HG02571 (cell line): ENCODE data around the gene CDK11B.
"Not testable (repeated sequence)": the region's sequence is repeated elsewhere in the genome, so short reads cannot be mapped to it uniquely, and the experiment has no call there.

Source experiments
- ATAC-seq: cut with Tn5 transposase; IDR thresholded peaks from one replicate; pipeline ENCODE4 v1.9.1; 2021; ENCODE audit warnings: mild to moderate bottlenecking, moderate library complexity; ENCODE audit not compliant: unreplicated experiment

CDK11B gene

GRCh38 chr1:1658583-1659549 lies at the start of gene CDK11B:
Gene CDK11B (minus strand): TSS chr1:1659004. CDS start chr1:1657485, 1,519 bp downstream.
- peak; percentile 78 for ATAC-seq

DNA sequence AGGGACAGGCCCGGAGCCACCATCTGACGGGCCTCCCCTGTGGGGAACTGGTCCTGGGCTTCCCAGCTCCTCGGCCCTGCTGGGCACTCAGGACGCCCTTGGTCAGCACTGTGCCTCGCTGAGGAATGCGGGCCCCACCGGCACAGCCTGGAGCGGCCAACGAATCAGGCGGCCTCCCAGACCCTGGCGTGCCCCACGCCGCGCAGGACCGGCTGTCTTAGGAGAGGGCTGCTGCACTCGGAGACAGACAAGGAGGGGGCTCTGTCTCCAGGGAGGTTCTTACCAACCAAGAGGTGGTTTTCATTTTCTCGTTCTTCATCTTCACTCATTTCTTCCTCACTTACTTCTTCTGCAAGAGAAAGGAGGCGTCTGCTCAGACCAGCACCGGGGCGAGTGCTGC lies 49.1 kb upstream of the CDK11B start:
- ATAC-seq = not testable (repeated sequence)

DNA sequence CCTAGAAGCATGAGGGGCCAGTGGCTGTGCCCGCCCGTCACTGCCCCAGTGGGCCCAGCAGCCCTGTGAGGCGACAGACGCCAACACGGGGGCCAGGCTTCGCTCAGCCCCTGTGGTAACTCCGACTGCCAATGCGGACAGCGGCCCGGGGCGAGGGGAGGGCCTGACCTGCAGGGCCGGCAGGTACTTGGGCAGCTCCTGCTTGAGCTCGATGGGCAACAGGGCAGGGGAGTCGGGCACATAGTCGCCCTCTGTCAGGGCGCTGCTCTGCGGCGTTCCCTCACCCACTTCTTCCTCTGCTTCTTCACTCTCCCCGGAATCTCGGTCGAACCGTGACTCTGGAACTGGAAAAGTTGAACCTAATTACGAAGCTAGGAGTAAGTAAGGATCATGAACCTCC lies 48.4 kb upstream of the CDK11B start:
- ATAC-seq = not testable (repeated sequence)

GRCh38 chr1:1705623-1706022 lies 46.8 kb upstream of the CDK11B start:
- ATAC-seq = not testable (repeated sequence)

- not testable (repeated sequence) for ATAC-seq
Observed at GRCh38 chr1:1704284-1704957, 45.6 kb upstream of the CDK11B start.

DNA sequence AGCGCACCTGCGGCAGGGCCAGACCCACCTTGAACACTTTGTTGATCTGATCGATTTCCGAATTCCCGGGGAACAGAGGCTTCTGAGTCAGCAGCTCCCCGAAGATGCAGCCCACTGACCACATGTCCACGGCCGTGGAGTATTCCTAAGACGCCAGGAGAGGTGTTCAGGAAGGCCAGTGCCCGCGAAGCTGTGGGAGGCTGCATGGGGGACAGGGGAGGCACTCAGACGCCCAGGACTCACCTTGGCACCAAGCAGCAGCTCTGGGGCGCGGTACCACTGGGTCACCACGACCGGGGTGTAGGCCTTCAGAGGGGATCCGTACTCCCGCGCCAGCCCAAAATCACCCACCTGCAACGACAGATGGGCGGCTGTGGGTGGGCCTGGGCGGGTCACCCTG lies 45.0 kb upstream of the CDK11B start:
- ATAC-seq = no peak

- ATAC-seq = not testable (repeated sequence)
Observed at GRCh38 chr1:1702506-1702905, 43.7 kb upstream of the CDK11B start.

- ATAC-seq = not testable (repeated sequence)
Observed at GRCh38 chr1:1700557-1700956, 41.8 kb upstream of the CDK11B start.

DNA sequence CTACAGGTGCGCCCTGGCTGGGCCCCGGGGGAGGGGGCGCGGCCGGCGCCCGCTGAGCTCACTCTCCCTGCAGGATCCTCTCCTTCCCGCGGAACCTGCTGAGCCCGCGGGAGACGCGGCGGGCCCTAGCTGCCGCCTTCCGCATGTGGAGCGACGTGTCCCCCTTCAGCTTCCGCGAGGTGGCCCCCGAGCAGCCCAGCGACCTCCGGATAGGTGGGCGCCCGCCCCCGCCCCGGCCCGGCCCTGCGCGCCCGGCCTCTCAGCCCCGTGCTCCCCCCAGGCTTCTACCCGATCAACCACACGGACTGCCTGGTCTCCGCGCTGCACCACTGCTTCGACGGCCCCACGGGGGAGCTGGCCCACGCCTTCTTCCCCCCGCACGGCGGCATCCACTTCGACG lies 41.3 kb upstream of the CDK11B start:
- ATAC-seq = not testable (repeated sequence)

DNA sequence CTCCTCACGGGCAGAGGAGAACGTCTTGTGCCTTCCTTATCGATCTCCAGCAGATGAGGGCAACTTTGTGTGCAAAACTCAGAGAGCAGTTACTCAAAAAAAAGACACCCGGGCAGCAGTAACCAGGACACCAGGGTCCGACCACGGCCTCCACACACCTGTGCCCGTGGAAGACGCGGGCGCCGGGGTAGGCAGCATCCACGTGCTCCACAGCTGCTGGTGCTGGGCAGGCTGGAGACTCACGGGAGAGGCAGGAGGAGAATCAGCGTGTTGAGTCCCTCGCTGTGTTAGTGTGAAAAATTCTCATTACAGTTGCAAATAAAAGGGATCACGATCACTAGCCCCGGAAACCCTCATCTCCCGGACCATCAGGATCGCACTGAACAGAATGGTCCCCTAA lies 40.3 kb upstream of the CDK11B start:
- ATAC-seq = not testable (repeated sequence)

GRCh38 chr1:1697358-1698183 lies 38.8 kb upstream of the CDK11B start:
- ATAC-seq = not testable (repeated sequence)

DNA sequence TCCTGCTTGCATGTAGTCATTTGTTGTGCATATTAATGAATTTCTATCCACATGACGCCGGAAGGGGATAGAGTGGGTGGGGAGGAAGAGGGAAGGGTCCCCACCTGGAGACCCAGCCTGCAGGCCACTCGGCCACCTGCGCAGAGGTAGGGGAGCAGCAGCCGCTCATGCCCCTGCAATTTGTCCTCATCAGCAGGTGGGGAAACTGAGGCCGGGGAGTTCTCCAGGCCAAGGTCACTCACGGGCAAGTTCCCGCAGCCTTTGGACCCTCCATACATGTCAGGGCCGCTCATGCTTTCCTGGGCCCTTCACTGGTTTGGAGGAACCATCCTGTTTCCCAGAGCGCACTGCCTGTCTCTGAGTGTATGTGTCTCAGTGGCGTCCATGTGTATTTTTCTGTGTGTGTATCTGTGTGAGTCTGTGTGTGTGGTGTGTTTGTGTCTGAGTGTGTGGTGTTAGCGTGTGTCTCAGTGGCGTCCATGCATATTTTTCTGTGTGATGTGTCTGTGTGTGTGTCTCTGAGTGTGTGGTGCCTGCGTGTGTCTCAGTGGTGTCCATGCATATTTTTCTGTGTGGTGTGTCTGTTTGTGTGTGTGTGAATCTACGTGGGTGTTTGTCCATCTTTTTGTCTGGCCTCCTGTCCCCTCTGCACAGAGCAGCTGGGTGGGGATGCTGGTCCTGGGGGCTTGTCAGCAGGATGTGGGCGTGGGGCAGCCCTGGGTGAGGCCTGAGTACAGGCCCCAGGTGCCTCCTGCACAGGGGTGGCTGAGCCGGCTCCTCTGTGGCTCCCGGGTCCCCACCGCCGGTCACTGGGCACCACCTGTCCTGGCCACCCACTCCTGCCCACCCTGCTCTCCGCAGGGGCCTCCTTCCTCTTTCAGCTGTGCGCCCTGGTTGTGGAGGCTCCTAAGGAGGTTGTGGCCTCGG lies 37.9 kb upstream of the CDK11B start:
- not testable (repeated sequence) for ATAC-seq

GRCh38 chr1:1692714-1693647 lies 34.2 kb upstream of the CDK11B start, which contains the start of gene SLC35E2B:
Gene SLC35E2B (minus strand): TSS chr1:1692795. CDS start chr1:1676699, 16,096 bp downstream.
- ATAC-seq = peak; percentile 69

DNA sequence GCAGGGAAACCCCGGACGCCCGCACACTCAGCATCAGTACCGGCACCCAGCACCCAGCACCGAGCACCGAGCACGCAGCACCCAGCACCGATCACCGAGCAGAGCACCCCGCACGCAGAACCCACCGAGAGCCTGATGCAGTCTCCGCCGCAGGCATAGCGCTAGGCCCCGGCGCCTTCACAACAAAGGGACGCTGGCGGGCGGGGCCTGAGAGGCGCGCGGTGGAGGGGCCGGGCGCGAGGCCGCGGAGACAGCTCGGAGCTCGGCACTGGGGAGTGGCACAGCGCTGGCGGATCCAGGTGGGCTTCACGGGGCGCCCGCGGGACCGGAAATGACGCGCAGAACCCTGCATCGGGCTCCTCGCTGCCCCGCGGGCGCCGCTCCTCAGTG lies 33.5 kb upstream of the CDK11B start:
- not testable (repeated sequence) for ATAC-seq

DNA sequence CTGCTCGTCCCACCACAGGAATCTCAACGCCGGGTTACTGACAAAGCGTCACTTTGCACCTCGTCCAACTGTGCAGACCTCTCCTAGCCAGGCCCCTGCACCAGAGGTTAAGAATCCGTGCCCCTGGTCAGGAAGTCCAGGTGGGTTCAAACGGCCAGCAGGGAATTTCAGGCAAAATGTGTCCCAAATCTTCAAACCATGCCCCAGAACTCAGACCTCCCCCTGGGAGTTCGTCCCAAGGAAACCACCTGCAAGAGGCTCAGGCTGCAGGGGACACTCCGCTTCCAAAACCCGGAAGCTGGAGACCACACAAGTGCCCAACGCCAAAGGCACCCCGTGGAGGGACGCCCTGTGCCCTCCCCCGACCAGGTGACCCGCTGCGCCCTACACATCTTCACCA lies 32.6 kb upstream of the CDK11B start:
- ATAC-seq = not testable (repeated sequence)

GRCh38 chr1:1689526-1689925 lies 30.7 kb upstream of the CDK11B start:
- not testable (repeated sequence) for ATAC-seq

DNA sequence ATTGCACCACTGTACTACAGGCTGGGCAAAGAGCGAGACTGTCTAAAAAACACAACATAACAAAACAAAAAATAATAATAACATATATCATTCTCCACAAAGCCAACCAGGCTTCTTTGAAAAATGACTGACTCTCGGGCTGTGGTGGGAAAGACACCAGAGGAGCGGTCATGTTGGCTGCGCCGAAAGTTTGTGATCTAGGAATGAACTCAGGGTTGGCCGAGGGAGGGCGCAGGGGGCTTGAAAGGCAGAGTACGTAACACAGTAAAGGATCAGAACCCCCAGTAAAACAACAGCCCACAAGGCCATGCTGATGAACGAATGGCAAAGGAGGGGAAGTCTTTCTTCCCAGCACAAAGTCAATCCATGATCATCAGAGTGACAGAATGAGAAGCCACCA lies 29.0 kb upstream of the CDK11B start:
- no peak for ATAC-seq

DNA sequence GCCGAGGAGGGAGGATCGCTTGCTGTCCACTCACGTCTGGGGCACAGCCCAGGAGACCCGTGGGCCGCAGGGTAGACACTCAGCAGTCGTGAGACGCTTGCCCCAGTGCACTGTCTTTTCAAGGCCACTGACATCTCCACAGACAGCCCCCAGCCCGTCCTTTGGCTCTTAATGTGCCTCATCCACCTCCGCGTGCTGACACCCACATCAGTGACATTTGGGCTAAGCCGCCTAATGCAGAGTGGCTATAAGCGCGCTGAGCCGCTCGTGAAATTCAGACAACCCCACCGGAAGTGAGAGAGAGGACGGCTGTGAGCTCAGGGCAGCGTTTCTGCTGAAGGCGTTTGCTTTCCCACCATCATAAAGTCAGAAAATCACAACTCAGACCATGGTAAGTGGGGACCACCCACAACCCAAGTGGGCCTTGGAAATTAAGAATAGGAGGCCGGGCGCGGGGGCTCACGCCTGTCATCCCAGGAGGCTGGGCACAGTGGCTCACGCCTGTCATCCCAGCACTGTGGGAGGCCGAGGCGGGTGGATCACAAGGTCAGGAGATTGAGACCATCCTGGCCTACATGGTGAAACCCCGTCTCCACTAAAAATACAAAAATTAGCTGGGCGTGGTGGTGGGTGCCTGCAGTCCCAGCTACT lies 25.4 kb upstream of the CDK11B start:
- ATAC-seq = no peak
